Endothelial cell of umbilical vein (primary cell): ENCODE measurements around the gene CLNK.

Experiments
- CTCF ChIP-seq, 2 donors: IDR thresholded peaks; 1 replicate in 1 of 2; 2 replicates in 1 of 2; pipeline ENCODE4 v1.5.1; 2011; ENCODE audit warnings: low read length in 2 of 2, mild to moderate bottlenecking in 2 of 2, moderate library complexity in 2 of 2, control low read depth in 1 of 2, inconsistent platforms in 1 of 2, low read depth in 1 of 2; ENCODE audit not compliant: insufficient read depth in 1 of 2; ENCODE audit errors: extremely low read depth in 1 of 2
- EZH2 ChIP-seq: IDR thresholded peaks from 2 replicates; pipeline ENCODE4 v1.6.1; 2012; ENCODE audit warnings: borderline replicate concordance, low read depth, mild to moderate bottlenecking, moderate library complexity, low read length, inconsistent platforms; ENCODE audit not compliant: severe bottlenecking
- FOS ChIP-seq: IDR thresholded peaks from 2 replicates; pipeline ENCODE4 v1.6.1; 2011; ENCODE audit warnings: mild to moderate bottlenecking, low read length, moderate library complexity, borderline replicate concordance; ENCODE audit not compliant: insufficient read depth
- JUN ChIP-seq: IDR thresholded peaks from 2 replicates; pipeline ENCODE4 v1.6.1; 2011; ENCODE audit warnings: borderline replicate concordance, low read depth; ENCODE audit not compliant: insufficient read length, insufficient read depth
- MAX ChIP-seq: IDR thresholded peaks from 2 replicates; pipeline ENCODE4 v1.6.1; 2011; ENCODE audit not compliant: insufficient read depth, insufficient read length
- POLR2A ChIP-seq: IDR thresholded peaks from 2 replicates; pipeline ENCODE4 v1.6.1; 2012; ENCODE audit warnings: low read depth, mild to moderate bottlenecking, control low read depth, low read length
- POLR2AphosphoS5 ChIP-seq: IDR thresholded peaks from 2 replicates; pipeline ENCODE4 v1.6.1; 2012; ENCODE audit warnings: low read depth, mild to moderate bottlenecking, control low read depth, low read length, moderate library complexity; ENCODE audit not compliant: insufficient read depth

GRCh38 chr4:10672379-10672778 lies 12.2 kb downstream of the CLNK start:
- TF ChIP-seq CTCF (IDR thresholded peaks at IDR 0.05; ENCODE audit: extremely low read depth in 1 of 2, insufficient read depth in 1 of 2, low read depth in 1 of 2, low read length in 2 of 2) (no peak), POLR2AphosphoS5 (no peak), POLR2A (no peak), EZH2 (no peak), JUN (no peak), MAX (no peak), FOS (no peak)
